ENCODE measurements around the gene UBAC2. TPM values are rescaled to one million over a fixed set of nuclear protein-coding genes. Genes with fewer than 3 reads are reported as not detected.

The UBAC2 gene
- total RNA-seq, 1 experiment from 2014 or later, result 96.0 TPM

DNA sequence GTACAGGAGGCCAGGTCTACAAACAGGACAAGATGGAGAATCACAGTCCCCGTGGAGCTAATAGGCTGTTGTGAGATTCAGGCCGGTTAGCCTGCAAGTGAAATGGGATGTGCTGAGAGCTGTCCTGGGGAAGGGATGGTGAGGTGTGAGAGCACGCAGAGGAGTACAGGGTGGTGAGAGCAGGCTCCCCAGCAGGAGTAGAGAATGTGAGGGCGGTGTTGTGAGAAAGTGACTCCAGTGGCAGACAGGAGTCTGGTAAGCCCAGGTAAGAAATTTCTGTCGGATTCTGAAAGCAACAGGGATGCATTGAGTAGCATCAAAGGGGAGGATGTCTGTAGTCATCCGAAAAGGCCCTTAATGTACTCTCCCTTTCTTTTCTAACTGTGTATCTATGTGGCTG is 157.3 kb downstream of the UBAC2 start:
- no peak for DNase-seq (ENCODE audit: low spot score)
- in situ Hi-C loops (cut with HindIII; ENCODE audit: low sequenced_read_pairs), result no loop called here

DNA sequence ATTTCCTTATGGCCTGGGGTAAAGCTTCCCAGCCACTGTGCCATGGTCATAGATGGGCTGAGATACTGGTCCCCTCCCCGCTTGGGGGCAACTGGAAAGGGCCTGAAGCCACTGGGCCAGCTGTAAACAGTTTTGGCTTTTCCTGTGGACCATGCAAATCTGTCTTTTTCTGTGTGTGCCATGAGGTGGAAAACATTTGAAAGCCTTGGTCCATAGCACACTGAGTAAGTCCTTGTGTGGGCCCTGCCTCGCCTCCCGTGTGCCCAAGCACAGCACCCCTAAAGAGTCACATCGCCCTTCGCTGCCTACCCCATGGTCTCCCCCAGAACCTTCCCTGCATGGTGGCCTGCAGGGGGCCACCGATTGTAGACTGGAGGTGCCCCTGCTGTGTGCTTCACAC is 158.9 kb downstream of the UBAC2 start:
- in situ Hi-C loops (cut with HindIII; ENCODE audit: low sequenced_read_pairs), result no loop called here
- DNase-seq (ENCODE audit: low spot score), result no peak

DNA sequence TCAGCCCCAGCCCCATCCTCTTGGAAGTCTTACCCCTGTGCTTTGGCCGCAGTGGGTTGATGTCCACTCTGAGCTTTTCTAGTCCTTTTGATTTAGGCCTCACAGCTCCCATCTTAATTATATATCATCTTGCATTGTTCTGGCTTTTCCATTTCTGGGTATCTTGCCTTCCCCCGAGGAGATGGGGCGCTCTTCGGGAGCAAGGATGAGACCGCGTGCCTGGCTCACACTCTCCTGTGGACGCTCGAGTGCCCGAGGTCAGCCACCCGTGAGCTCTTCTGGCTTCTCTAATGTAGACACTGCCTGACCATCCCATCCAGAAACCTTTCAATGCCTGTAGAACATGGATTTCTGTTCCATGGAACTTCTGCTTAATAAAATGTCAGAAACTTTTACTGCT is 160.0 kb downstream of the UBAC2 start:
- no peak for DNase-seq (ENCODE audit: low spot score)
- in situ Hi-C loops (cut with HindIII; ENCODE audit: low sequenced_read_pairs), result no loop called here

DNA sequence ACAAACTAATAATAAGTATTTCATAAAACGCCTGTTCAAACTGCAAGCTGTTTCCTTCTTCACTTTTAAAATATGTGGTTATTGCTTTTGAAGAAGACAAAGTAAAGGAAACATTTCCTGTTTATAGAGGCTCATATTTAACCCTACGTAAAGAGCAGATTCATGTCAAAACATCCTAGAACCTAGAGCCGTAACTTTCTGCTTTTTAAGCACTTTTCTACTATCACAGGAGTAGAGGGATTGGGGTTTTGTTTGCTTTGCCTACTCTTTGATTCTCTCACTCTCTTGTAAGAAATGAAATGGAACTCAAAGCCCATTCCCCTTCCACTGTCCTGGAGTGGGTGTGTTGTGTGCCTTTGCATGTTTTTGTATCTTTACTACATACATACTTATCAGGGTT is 160.5 kb downstream of the UBAC2 start:
- in situ Hi-C loops (cut with HindIII; ENCODE audit: low sequenced_read_pairs), result no loop called here
- DNase-seq (ENCODE audit: low spot score), result no peak

DNA sequence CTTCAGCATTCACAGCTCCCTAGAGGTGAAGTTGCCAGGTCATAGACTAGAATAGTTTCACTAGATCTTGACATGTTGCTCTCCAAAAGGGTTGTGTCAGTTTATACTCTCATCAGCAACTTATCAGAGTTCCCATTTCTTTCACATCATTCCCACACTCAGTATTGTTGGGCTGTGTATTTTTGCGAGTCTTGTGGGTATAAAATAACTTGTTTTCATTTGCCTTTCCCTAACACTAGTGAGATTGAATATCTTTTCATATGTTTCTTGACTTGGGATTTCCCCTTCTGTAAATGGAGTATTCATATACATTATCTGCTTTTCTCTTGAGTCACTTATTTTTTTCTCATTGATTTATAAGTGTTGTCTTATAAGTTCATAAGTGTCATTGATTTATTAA is 161.7 kb downstream of the UBAC2 start:
- DNase-seq (ENCODE audit: low spot score), result no peak
- in situ Hi-C loops (cut with HindIII; ENCODE audit: low sequenced_read_pairs), result no loop called here

DNA sequence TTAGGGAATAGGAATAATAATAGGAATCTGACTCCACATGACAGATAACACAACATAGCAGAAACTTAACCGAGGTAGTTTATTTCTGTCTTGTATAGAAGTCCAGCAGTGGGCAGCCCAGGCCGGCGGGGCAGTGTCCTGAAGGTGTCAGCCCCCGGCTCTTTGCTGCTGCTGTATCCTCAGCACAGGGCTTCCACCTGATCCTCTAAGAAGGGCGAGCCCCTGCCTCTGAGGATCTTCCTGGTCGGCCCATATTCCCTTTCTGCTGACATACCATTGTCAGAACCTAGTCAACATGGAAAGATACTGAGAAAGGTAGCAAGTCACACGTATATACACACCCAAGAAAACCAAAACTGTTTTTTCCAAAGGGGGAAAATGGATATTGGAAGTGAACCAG is 162.7 kb downstream of the UBAC2 start:
- in situ Hi-C loops (cut with HindIII; ENCODE audit: low sequenced_read_pairs), result no loop called here
- DNase-seq (ENCODE audit: low spot score), result peak; percentile 12

DNA sequence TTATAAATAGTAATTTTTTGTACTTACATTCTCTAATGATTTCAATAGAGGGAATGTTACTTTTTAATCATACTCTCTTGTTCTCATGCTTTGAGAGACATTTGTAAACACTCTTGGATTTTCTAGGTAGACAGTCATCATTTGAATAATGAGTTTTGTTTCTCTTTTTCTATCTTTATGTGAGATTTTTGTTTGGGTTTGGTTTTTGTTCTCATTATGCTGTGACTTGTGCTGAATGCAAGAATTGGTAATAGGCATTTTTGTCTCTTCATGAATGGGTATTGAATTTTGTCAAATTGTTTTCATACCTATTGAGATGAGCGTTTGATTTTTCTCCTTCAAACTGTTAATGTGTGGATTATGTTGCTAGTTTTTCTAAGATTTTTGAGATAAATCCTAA is 163.3 kb downstream of the UBAC2 start:
- no peak for DNase-seq (ENCODE audit: low spot score)
- in situ Hi-C loops (cut with HindIII; ENCODE audit: low sequenced_read_pairs), result no loop called here

DNA sequence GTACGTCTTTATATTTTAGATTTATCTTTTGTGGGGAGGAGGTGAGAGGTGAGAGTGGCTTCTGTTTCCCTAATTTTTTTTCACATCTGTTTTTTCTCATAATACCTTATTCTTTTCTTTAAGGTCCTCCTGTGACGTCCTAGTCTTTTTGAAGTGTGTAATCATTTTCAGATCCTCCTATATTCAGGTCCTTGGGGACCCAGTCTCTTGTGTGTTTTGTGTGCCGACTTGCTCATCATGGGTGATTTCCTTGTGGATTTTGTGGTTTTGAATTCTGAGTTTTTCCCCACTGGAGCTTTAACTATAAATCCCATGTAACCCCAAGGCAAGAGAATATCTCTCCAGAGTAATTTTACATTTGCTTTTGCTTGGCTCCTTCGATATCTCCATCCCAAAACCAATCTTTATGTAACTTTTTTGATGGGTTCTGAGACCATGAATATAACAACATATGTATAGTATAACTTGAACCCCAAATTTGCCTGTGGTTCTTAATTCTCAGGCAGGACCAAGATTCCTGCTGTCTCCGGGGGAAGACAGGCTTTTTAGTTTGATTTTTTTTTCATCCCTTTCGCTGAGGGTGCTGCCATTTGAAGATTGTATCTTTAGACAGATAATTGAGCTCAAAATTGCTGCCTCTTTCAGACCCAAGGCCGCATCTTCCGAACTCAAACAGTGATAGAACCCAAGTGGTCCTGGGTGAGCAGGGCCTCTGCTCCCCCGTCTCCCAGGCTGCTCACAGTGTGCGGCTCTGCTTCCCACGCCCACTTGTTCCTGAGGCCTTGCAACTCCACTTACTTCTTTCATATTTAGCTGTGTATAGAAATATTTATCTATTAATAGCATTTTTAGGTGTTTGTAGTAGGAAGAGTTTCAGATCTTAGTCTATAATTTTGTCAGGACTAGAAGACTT is 165.7 kb downstream of the UBAC2 start:
- DNase-seq (ENCODE audit: low spot score), result no peak
- in situ Hi-C loops (cut with HindIII; ENCODE audit: low sequenced_read_pairs), result no loop called here

DNA sequence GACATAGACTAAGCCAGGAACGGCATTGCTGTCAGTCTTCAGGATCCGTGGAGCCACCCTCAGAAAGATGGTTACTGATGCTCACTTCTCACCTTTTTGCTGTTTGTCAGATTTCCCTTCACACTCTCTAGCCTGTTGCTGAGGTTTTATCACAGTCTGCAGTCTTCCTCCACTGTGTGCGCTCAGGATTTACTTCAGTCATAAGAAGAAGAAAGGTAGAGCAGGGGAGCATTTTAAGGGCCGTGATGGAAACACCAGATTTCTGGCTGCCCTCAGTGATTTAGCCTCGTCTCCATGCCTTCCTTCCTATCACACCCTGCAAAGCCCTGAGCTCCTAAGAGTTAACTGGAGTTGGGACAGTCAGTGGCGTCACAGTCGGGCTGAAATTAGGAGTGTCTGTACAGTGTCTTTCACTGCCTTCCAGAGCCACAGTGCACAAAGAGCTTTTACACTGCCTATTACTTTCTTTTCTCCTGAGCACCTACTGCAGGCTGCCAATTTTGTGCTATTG is 166.5 kb downstream of the UBAC2 start:
- in situ Hi-C loops (cut with HindIII; ENCODE audit: low sequenced_read_pairs), result no loop called here
- DNase-seq (ENCODE audit: low spot score), result no peak

DNA sequence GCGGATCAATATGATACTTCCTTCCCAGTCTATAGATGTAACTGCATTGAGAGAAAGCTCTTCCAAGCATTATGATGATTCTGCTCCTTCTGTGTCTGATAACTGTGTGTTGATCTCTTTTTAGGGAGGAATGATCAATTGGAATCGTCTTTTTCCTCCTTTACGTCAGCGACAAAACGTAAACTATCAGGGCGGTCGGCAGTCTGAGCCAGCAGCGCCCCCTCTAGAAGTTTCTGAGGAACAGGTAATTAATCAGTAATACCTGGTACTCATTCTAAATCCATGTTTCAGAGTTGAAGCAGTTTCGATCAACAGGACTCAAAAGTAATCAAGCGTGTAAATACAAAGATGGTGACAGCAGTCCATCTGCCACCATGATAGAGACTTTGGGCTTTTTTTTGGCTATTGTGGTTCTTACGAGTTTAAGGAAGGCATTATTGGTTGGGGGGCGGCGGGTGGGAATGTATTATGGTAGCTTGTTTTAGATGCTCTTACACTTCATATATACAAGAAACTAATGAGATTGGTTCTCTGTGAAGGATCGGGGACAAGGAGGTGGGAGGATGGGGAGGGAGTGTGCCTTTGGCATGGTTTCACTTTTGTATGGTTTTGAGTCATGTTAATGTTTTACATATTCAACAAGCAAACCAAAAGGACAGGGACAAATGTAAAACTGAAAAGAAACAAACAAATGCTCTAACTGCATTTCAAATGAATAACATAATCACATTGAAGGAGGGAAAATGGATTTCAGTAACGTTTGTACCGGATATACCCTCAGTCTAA is 167.2 kb downstream of the UBAC2 start:
- no peak for DNase-seq (ENCODE audit: low spot score)

DNA sequence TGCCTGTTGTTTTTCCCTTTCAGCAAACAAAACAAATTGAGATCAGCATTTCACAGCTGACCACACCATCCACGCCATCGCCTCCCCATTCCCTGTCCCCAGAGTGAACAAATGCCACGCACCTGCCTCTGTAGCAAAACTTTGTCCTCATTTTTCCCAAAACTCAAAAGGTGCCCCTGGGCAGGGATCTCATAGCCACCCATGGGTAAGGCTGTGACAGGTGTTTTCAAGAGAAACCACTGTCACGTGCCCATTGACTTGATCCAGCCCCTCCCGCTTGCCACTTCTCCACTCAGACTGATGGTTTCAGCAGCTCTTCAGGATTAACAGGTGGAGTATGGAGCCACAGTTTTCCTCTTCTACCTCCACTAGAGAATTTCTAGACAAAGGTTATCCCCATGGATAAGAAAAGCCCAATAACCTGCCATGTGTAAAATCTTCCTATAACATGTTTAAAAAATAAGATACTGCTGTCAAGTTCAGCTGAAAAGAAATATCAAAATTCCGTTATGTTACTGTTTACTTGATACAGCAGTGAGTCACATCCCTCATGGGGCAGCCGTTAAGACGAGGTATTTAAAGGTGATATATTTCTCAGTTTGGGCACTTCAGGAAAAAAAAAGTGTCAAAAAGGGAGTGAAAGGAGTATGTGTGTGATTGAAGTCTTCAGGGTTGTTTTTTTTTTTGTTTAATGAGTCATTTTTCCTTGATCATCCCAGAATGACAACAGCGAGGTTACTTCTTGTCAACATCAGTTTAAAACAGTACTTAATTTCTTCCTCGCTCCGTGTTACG is 170.0 kb downstream of the UBAC2 start:
- DNase-seq (ENCODE audit: low spot score), result no peak
- in situ Hi-C loops (cut with HindIII; ENCODE audit: low sequenced_read_pairs), result no loop called here

More for the DNA sequence above, 167.2 kb downstream of the UBAC2 start:
- in situ Hi-C loops (cut with HindIII; ENCODE audit: low sequenced_read_pairs), result no loop called here

DNA sequence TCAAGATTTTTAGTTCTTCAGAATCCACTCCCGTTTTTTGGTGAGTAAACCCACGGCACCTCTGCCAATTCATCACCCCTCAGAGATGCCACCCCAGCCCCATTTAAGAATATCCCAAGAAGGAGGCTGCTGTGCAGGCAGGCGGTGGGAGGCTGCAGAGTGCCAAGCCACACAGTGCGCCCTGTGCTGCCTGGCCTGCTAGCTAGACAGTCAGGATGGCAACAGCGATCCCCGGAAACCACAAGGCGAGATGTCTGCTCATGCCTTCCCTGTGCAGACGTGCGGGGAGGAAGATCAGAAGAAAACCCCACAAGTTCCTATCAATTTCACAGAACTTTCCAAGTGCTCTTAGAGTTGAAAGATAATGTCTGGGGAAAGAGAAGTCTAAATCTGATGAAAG is 171.3 kb downstream of the UBAC2 start:
- DNase-seq (ENCODE audit: low spot score), result no peak
- in situ Hi-C loops (cut with HindIII; ENCODE audit: low sequenced_read_pairs), result no loop called here

DNA sequence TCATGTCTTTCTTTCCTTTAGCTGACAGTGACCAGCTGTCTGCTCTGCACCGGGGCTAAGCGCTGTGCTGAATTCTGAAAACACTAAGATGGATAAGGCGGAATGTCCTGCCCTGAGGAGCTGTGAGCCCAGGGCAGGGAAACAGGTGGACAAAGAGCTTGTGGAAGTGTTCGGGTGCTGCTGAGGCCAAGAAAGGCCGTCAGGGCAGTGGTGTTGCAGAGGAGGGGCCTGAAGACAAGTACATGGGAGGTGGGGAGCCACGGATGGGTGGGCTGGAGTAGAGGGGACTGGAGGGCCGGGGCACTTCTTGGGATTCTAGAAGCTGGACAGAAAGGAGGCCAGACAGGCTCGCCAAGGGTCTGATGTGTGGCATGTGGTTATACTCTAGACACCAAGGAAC is 172.8 kb downstream of the UBAC2 start:
- in situ Hi-C loops (cut with HindIII; ENCODE audit: low sequenced_read_pairs), result no loop called here

DNA sequence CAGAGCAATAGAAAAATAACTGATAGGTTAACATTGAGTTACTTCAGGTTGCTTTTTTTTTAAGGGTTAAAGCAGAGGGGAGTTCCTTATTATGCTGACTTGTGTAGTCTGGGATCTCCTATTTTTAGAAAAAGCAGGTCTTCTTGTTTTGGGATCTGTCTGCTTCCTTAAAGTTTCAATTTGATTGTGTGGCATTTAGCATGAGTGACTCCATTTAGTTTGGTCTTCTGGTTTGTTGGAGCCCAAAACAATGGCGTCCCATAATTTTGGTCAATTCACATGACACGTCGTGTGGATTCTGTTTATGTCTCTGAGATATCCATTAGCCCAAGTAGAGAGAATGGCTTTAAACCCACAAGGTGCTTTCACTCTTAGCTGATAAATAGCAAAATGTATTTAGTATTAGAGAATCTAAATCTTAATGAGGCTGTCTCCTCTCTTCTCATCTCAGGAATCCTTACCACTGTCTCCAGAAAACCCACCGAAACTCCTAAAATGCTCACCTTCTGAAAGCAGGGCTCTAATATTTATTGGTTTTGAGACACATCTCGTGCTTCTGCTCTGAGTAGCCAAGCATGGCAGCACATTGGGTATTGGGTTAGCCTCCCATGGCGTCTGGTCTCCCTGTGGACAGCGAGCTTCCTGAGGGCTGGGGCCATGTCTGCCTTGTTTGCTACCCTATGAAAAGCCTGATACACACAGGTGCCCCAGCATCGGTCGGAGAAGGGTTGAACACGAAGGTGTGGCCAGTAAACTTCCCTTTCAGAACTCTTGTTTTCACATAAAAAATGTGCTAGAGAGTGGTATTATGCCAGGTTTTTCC is 173.7 kb downstream of the UBAC2 start:
- in situ Hi-C loops (cut with HindIII; ENCODE audit: low sequenced_read_pairs), result no loop called here
- no peak for DNase-seq (ENCODE audit: low spot score)

More for the DNA sequence above, 172.8 kb downstream of the UBAC2 start:
- DNase-seq (ENCODE audit: low spot score), result no peak

DNA sequence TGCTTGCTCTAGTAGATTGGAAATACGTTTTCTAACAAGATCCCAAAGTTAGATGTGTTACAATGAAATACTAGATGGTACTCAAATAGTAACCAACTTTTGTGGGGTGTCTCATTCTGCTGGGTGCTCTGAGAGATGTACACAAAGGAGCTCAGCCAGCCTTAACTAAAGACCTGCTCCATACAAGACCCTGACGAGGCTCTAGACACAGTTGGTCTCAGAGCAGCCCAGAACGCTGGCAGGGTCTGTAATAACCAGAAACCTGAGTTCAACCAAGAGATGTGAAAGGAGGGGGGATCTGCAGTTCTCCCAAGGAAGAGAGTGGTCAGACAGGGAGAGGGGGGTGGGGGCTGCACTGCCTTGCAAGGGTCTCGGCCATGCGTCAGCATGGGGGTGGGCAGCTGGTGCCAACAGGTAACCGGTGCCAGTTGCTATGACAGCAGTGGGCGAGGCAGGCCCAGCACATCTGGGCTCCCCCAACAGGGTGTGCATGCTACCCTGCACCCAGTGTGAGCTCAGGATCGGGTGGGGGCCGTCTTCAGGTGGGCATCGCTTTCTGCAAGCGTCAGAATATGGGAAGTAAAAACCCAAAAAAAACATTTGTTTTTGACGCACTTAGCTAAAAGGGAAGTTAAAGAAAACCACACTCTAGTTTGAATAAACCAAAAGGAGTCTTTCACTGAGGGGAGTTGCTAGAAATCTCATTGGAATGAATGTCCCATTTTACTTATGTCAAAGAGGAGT is 174.5 kb downstream of the UBAC2 start:
- in situ Hi-C loops (cut with HindIII; ENCODE audit: low sequenced_read_pairs), result no loop called here
- DNase-seq (ENCODE audit: low spot score), result no peak

DNA sequence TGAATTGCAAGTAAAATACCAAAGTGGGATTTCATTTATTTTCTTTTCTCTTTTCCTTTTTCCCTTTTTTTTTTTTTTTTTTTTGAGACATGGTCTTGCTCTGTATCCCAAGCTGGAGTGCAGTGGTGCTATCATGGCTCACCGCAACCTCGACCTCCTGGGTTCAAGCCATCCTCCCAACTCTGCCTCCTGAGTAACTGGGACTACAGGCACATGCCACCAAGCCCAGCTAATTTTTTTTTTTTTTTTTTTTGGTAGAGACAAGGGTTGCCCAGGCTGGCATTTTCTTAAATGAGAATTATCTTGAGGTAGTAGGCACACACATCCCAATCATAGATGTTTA is 175.1 kb downstream of the UBAC2 start:
- in situ Hi-C loops (cut with HindIII; ENCODE audit: low sequenced_read_pairs), result no loop called here
- no peak for DNase-seq (ENCODE audit: low spot score)

DNA sequence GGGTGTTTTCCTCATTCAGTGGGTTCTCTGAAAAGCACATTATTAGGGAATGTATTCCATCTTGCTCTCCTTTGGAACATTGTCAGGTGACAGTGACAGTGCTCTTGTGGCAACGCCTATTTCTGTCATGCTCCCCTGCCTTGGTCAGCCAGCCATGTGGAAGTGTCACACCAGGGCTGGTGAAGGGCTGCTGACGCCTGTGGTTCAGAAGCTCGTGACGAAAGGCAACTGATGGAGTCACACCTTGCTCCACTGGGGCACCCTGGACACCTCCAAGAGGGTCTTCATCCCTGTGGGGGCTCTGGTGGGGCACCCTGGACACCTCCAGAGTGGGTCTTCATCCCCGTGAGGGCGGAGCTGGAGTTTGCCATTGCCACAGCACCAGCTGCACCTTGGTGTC is 175.5 kb downstream of the UBAC2 start:
- no peak for DNase-seq (ENCODE audit: low spot score)
- in situ Hi-C loops (cut with HindIII; ENCODE audit: low sequenced_read_pairs), result no loop called here

DNA sequence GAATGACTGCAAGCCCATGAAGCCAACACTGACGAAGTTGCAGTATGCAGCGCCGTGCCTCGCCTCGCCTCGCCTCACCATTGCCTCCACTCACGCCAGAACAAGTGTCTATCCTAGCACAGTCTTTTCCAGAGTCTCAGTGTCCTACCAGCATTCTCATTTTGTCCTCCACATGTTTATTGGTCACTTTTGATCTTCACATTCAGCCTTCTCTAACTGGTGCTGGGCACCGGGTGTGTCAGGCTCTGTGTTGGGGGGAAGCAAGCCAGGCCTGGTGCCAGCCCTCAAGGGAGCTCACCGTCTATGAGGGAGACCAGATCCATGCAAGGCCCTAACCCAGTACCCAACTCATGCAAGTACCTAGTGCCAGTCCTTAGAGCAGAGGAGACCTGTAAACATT is 176.3 kb downstream of the UBAC2 start:
- no peak for DNase-seq (ENCODE audit: low spot score)

More for the DNA sequence above, 176.3 kb downstream of the UBAC2 start:
- in situ Hi-C loops (cut with HindIII; ENCODE audit: low sequenced_read_pairs), result no loop called here

Measured in G401 (cell line).